SU-DHL-6 (cell line): Measurements from ENCODE around the gene PTPRJ.

ENCODE experiments used
- H2AFZ ChIP-seq: fragments of 200-600 bp; sonication (generic); 2 replicates; pipeline ENCODE4 v1.6.1; 2014; ENCODE audit warnings: low read depth, mild to moderate bottlenecking, moderate library complexity, mixed read lengths, antibody characterized with exemption, low read length; ENCODE audit not compliant: severe bottlenecking
- H3F3A ChIP-seq: fragments of 200-600 bp; shearing (Covaris generic); 2 replicates; pipeline ENCODE4 v1.6.0; 2016; ENCODE audit warnings: antibody characterized with exemption, mild to moderate bottlenecking; ENCODE audit not compliant: insufficient read depth
- H3K27ac ChIP-seq: fragments of 200-600 bp; sonication (generic); 2 replicates; pipeline ENCODE4 v1.5.1; 2016; ENCODE audit warnings: low read depth, mild to moderate bottlenecking, low read length, moderate library complexity, mixed read lengths
- H3K27me3 ChIP-seq: fragments of 200-600 bp; sonication (generic), shearing (Covaris generic); 2 replicates; pipeline ENCODE4 v1.6.0; 2014; ENCODE audit warnings: mild to moderate bottlenecking, low read length
- H3K36me3 ChIP-seq: fragments of 200-600 bp; sonication (generic); 2 replicates; pipeline ENCODE4 v1.6.1; 2014; ENCODE audit warnings: mild to moderate bottlenecking, low read length, mixed read lengths
- H3K4me2 ChIP-seq: fragments of 300-600, 200-600 bp; shearing (Covaris generic), sonication (generic); 2 replicates; pipeline ENCODE4 v1.6.0; 2014; ENCODE audit warnings: low read length, low read depth, mild to moderate bottlenecking; ENCODE audit not compliant: poor library complexity, severe bottlenecking
- H3K4me3 ChIP-seq: fragments of 200-600 bp; sonication (generic); 2 replicates; pipeline ENCODE4 v1.5.1; 2014; ENCODE audit warnings: antibody characterized with exemption, low read length, mild to moderate bottlenecking, mixed read lengths; ENCODE audit not compliant: insufficient read depth, poor library complexity, severe bottlenecking
- H3K79me2 ChIP-seq: fragments of 200-600 bp; sonication (generic); 2 replicates; pipeline ENCODE4 v1.6.1; 2014; ENCODE audit warnings: mild to moderate bottlenecking, low read length, moderate library complexity; ENCODE audit not compliant: insufficient read depth
- H3K9ac ChIP-seq: fragments of 200-600 bp; sonication (generic); 2 replicates; pipeline ENCODE4 v1.7.0; 2014; ENCODE audit warnings: mild to moderate bottlenecking, low read length
- H3K9me2 ChIP-seq: fragments of 200-600 bp; sonication (generic); replicated peaks from 2 replicates; pipeline ENCODE4 v1.6.1; 2014; ENCODE audit warnings: low read length; ENCODE audit not compliant: insufficient read depth
- H3K9me3 ChIP-seq: fragments of 200-600 bp; sonication (generic); 2 replicates; pipeline ENCODE4 v1.6.1; 2014; ENCODE audit warnings: low read length, mixed read lengths; ENCODE audit not compliant: insufficient read depth
- H4K20me1 ChIP-seq: fragments of 200-600 bp; sonication (generic); 2 replicates; pipeline ENCODE4 v1.6.1; 2014; ENCODE audit warnings: low read depth, mild to moderate bottlenecking, antibody characterized with exemption, low read length, moderate library complexity, mixed read lengths
- CTCF ChIP-seq: fragments of 200-600 bp; sonication (generic); IDR thresholded peaks from one replicate; pipeline ENCODE4 v1.5.1; 2017; ENCODE audit warnings: antibody characterized with exemption, mild to moderate bottlenecking, low read length, moderate library complexity; ENCODE audit not compliant: insufficient read depth, poor library complexity, severe bottlenecking
- EZH2phosphoT487 ChIP-seq: fragments of 200-600 bp; sonication (generic), shearing (Covaris generic); conservative IDR thresholded peaks from 2 replicates; pipeline ENCODE4 v1.6.1; 2018; ENCODE audit warnings: mild to moderate bottlenecking, antibody characterized with exemption, low read length, moderate library complexity, mixed read lengths

Gene PTPRJ

GRCh38 chr11:47973173-47973572 is 7.2 kb upstream of the PTPRJ start:
- TF ChIP-seq CTCF, result no peak
- TF ChIP-seq EZH2phosphoT487, result no peak
- no peak overlapping the region for H3K4me2 ChIP-seq
- H3K79me2 ChIP-seq, result no peaks in the 10 kb centered on the region
- no peak overlapping the region for H3K4me3 ChIP-seq
- H3K27me3 ChIP-seq, result no peaks in the 10 kb centered on the region
- no peaks in the 10 kb centered on the region for H3F3A ChIP-seq
- H3K9me2 ChIP-seq, result no peaks in the 10 kb centered on the region
- H3K36me3 ChIP-seq, result no peaks in the 10 kb centered on the region
- H4K20me1 ChIP-seq, result no peaks in the 10 kb centered on the region
- H2AFZ ChIP-seq, result no peak overlapping the region
- no peaks in the 10 kb centered on the region for H3K9me3 ChIP-seq
- H3K9ac ChIP-seq, result no peak overlapping the region
- no peak overlapping the region for H3K27ac ChIP-seq

GRCh38 chr11:47976931-47977330 is 3.4 kb upstream of the PTPRJ start:
- no peaks in the 10 kb centered on the region for H3K36me3 ChIP-seq
- no peaks in the 10 kb centered on the region for H3K9me3 ChIP-seq
- no peak overlapping the region for H3K4me3 ChIP-seq
- H3K79me2 ChIP-seq, result no peaks in the 10 kb centered on the region
- H3K27me3 ChIP-seq, result no peaks in the 10 kb centered on the region
- H3K27ac ChIP-seq, result no peak overlapping the region
- H3K4me2 ChIP-seq, result no peak overlapping the region
- H3K9ac ChIP-seq, result no peak overlapping the region
- TF ChIP-seq EZH2phosphoT487 (no peak), CTCF (no peak)
- no peaks in the 10 kb centered on the region for H4K20me1 ChIP-seq
- no peaks in the 10 kb centered on the region for H3K9me2 ChIP-seq
- H3F3A ChIP-seq, result no peaks in the 10 kb centered on the region
- H2AFZ ChIP-seq, result no peak overlapping the region

- Histone ChIP-seq H3K4me2 (no peak overlapping the region), H3K4me3 (no peak overlapping the region), H3K27me3 (no peaks in the 10 kb centered on the region), H3K36me3 (no peaks in the 10 kb centered on the region), H3F3A (no peaks in the 10 kb centered on the region), H3K9ac (no peak overlapping the region), H3K79me2 (no peaks in the 10 kb centered on the region), H3K9me3 (no peaks in the 10 kb centered on the region), H3K9me2 (no peaks in the 10 kb centered on the region), H2AFZ (no peak overlapping the region), H3K27ac (no peak overlapping the region), H4K20me1 (no peaks in the 10 kb centered on the region)
- TF ChIP-seq CTCF (no peak), EZH2phosphoT487 (no peak)
Observed at GRCh38 chr11:47977623-47978022, 2.7 kb upstream of the PTPRJ start.

- Histone ChIP-seq H2AFZ (no peak overlapping the region), H3K27me3 (no peaks in the 10 kb centered on the region), H3K36me3 (no peaks in the 10 kb centered on the region), H3F3A (no peaks in the 10 kb centered on the region), H3K9me3 (no peaks in the 10 kb centered on the region), H4K20me1 (no peaks in the 10 kb centered on the region), H3K9me2 (no peaks in the 10 kb centered on the region), H3K27ac (no peak overlapping the region), H3K4me2 (no peak overlapping the region), H3K9ac (no peak overlapping the region), H3K79me2 (no peaks in the 10 kb centered on the region), H3K4me3 (no peak overlapping the region)
- TF ChIP-seq EZH2phosphoT487 (no peak), CTCF (no peak)
Observed at GRCh38 chr11:47979378-47980087, 826 bp upstream of the PTPRJ start.
